ENCODE results near the gene ST6GAL1.

DNA sequence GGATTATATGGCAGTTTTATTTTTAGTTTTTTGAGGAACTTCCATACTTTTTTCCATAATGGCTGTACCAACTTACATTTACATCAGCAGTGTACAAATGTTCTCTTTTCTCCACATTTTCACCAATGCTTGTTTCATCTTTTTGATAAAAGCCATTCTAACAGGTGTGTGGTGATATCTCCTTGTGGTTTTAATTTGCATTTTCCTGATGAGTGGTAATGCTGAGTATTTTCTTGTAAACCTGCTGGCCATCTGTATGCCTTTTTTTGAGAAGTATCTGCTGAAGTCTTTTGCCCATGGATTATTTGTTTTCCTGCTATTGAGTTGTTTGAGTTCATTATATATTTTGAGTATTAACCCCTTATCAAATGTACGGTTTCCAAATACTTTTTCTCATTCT lies 158.4 kb downstream of the ST6GAL1 start:
- TF ChIP-seq, protein P1, sequence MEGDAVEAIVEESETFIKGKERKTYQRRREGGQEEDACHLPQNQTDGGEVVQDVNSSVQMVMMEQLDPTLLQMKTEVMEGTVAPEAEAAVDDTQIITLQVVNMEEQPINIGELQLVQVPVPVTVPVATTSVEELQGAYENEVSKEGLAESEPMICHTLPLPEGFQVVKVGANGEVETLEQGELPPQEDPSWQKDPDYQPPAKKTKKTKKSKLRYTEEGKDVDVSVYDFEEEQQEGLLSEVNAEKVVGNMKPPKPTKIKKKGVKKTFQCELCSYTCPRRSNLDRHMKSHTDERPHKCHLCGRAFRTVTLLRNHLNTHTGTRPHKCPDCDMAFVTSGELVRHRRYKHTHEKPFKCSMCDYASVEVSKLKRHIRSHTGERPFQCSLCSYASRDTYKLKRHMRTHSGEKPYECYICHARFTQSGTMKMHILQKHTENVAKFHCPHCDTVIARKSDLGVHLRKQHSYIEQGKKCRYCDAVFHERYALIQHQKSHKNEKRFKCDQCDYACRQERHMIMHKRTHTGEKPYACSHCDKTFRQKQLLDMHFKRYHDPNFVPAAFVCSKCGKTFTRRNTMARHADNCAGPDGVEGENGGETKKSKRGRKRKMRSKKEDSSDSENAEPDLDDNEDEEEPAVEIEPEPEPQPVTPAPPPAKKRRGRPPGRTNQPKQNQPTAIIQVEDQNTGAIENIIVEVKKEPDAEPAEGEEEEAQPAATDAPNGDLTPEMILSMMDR (conservative IDR thresholded peaks at IDR 0.05): no peak
- TF ChIP-seq ZFX (IDR thresholded peaks at IDR 0.05): no peak
